DND-41 (cell line): Measurements from ENCODE around the gene EGF.

ENCODE experiments used
- EZH2 ChIP-seq: IDR thresholded peaks from 3 replicates; pipeline ENCODE4 v1.6.1; 2012; ENCODE audit warnings: borderline replicate concordance, low read depth, mild to moderate bottlenecking, moderate library complexity, low read length, inconsistent platforms; ENCODE audit not compliant: severe bottlenecking
- TF ChIP-seq, protein P1 (sequence below): IDR thresholded peaks from 2 replicates; pipeline ENCODE4 v1.5.1; 2012; ENCODE audit warnings: borderline replicate concordance, low read length, moderate library complexity, mild to moderate bottlenecking; ENCODE audit not compliant: poor library complexity, severe bottlenecking; ENCODE audit errors: extremely low read depth

DNA sequence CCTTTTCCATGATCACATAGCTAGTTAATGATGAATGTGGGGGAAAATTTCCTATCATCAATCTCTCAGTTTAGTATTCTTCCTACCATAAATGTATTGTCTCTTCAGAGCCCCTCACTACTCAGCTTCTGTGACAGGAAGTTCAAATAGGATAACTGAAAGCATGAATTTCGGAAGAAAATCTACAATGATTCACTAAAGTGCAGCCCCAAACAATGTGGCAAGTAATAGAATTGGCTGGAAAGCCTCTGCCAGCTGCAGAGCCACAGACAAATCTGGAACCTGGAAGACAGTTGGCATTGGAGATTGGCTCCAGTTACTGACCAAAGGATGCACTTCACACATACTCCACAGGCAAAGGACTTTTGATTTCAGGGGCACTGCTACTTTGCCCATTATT, 35.2 kb downstream of the EGF start:
- TF ChIP-seq, protein P1, sequence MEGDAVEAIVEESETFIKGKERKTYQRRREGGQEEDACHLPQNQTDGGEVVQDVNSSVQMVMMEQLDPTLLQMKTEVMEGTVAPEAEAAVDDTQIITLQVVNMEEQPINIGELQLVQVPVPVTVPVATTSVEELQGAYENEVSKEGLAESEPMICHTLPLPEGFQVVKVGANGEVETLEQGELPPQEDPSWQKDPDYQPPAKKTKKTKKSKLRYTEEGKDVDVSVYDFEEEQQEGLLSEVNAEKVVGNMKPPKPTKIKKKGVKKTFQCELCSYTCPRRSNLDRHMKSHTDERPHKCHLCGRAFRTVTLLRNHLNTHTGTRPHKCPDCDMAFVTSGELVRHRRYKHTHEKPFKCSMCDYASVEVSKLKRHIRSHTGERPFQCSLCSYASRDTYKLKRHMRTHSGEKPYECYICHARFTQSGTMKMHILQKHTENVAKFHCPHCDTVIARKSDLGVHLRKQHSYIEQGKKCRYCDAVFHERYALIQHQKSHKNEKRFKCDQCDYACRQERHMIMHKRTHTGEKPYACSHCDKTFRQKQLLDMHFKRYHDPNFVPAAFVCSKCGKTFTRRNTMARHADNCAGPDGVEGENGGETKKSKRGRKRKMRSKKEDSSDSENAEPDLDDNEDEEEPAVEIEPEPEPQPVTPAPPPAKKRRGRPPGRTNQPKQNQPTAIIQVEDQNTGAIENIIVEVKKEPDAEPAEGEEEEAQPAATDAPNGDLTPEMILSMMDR: no peak
- no peak for TF ChIP-seq EZH2
